Mesenchymal stem cell (in vitro differentiated cells and primary cell): ENCODE data around the gene CPSF4.
A peak's percentile ranks its signal among the peaks of the same experiment; 100 is the strongest.
"Not testable (repeated sequence)": the region's sequence is repeated elsewhere in the genome, so short reads cannot be mapped to it uniquely, and the experiment has no call there.

Experiments used
- DNase-seq: peaks from one replicate; pipeline ENCODE4 v3.0.0-alpha.2; 2013
- H2AFZ ChIP-seq: one replicate; pipeline ENCODE4 v1.6.1; 2013; ENCODE audit warnings: low read depth, mild to moderate bottlenecking, control low read depth, inconsistent platforms, low read length, moderate library complexity
- H2AK5ac ChIP-seq: 2 replicates; pipeline ENCODE4 v1.6.1; 2013; ENCODE audit warnings: low read length, moderate library complexity, mild to moderate bottlenecking, inconsistent platforms; ENCODE audit not compliant: severe bottlenecking
- H2BK120ac ChIP-seq: one replicate; pipeline ENCODE4 v1.6.1; 2013; ENCODE audit warnings: low read depth, mild to moderate bottlenecking, inconsistent platforms, low read length, moderate library complexity
- H2BK12ac ChIP-seq, 2 experiments: one replicate each; pipeline ENCODE4 v1.6.1; 2013; ENCODE audit warnings: inconsistent platforms in 2 of 2, low read length in 2 of 2, mild to moderate bottlenecking in 2 of 2, moderate library complexity in 2 of 2, control low read depth in 1 of 2
- H2BK15ac ChIP-seq: one replicate; pipeline ENCODE4 v1.6.1; 2013; ENCODE audit warnings: mild to moderate bottlenecking, low read depth, inconsistent platforms; ENCODE audit not compliant: poor library complexity, severe bottlenecking
- H2BK5ac ChIP-seq: 2 replicates; pipeline ENCODE4 v1.6.1; 2013; ENCODE audit warnings: low read depth, mild to moderate bottlenecking, low read length, control low read depth, inconsistent platforms; ENCODE audit not compliant: poor library complexity, severe bottlenecking
- H3K14ac ChIP-seq, 2 experiments: one replicate each; pipeline ENCODE4 v1.6.1; 2013; ENCODE audit warnings: inconsistent platforms in 2 of 2, low read length in 2 of 2, control low read depth in 1 of 2, mild to moderate bottlenecking in 1 of 2, moderate library complexity in 1 of 2
- H3K18ac ChIP-seq, 2 experiments: one replicate each; pipeline ENCODE4 v1.6.1; 2013; ENCODE audit warnings: inconsistent platforms in 2 of 2, low read length in 2 of 2, control low read depth in 1 of 2, low read depth in 1 of 2, mild to moderate bottlenecking in 1 of 2
- H3K23ac ChIP-seq, 2 experiments: one replicate each; pipeline ENCODE4 v1.6.1; 2013; ENCODE audit warnings: inconsistent platforms in 2 of 2, low read length in 2 of 2, mild to moderate bottlenecking in 2 of 2, moderate library complexity in 2 of 2, control low read depth in 1 of 2
- H3K27ac ChIP-seq: 2 replicates; pipeline ENCODE4 v1.5.1; 2013; ENCODE audit warnings: mild to moderate bottlenecking, moderate library complexity, low read length, control low read depth, inconsistent platforms; ENCODE audit not compliant: poor library complexity, severe bottlenecking
- H3K27me3 ChIP-seq, 2 experiments: 2 replicates each; pipeline versions ENCODE4 v1.6.1 to v1.7.0; 2013; ENCODE audit warnings: low read length in 2 of 2, mild to moderate bottlenecking in 2 of 2, moderate library complexity in 2 of 2, control low read depth in 1 of 2, inconsistent platforms in 1 of 2; ENCODE audit not compliant: control insufficient read depth in 1 of 2, insufficient read depth in 1 of 2
- H3K36me3 ChIP-seq, 2 experiments: 2 replicates each; pipeline versions ENCODE4 v1.6.1 to v1.7.0; 2013; ENCODE audit warnings: low read length in 2 of 2, control low read depth in 1 of 2, inconsistent platforms in 1 of 2, low read depth in 1 of 2, mild to moderate bottlenecking in 1 of 2; ENCODE audit not compliant: insufficient read depth in 2 of 2, control insufficient read depth in 1 of 2
- H3K4ac ChIP-seq, 2 experiments: one replicate each; pipeline ENCODE4 v1.6.1; 2013; ENCODE audit warnings: inconsistent platforms in 2 of 2, low read length in 2 of 2, mild to moderate bottlenecking in 2 of 2, moderate library complexity in 2 of 2, control low read depth in 1 of 2, low read depth in 1 of 2
- H3K4me1 ChIP-seq: 2 replicates; pipeline ENCODE4 v1.6.1; 2013; ENCODE audit warnings: low read depth, low read length, control low read depth; ENCODE audit not compliant: control insufficient read depth, insufficient read depth
- H3K4me2 ChIP-seq: 2 replicates; pipeline ENCODE4 v1.6.1; 2013; ENCODE audit warnings: low read length, mild to moderate bottlenecking, inconsistent platforms; ENCODE audit not compliant: poor library complexity, severe bottlenecking
- H3K4me3 ChIP-seq, 2 experiments: 2 replicates each; pipeline versions ENCODE4 v1.5.1 to v1.7.0; 2013; ENCODE audit warnings: low read length in 2 of 2, mild to moderate bottlenecking in 2 of 2, control low read depth in 1 of 2, low read depth in 1 of 2; ENCODE audit not compliant: insufficient read depth in 1 of 2
- H3K79me1 ChIP-seq: replicated peaks from 2 replicates; pipeline ENCODE4 v1.6.1; 2013; ENCODE audit warnings: mild to moderate bottlenecking, control low read depth, low read length, inconsistent platforms; ENCODE audit not compliant: poor library complexity, severe bottlenecking
- H3K9ac ChIP-seq: 2 replicates; pipeline ENCODE4 v1.7.0; 2013; ENCODE audit warnings: mild to moderate bottlenecking, low read length, moderate library complexity
- H3K9me3 ChIP-seq: 2 replicates; pipeline ENCODE4 v1.7.0; 2013; ENCODE audit warnings: mild to moderate bottlenecking, low read length; ENCODE audit not compliant: control insufficient read depth
- H4K8ac ChIP-seq: one replicate; pipeline ENCODE4 v1.6.1; 2013; ENCODE audit warnings: inconsistent platforms, mild to moderate bottlenecking, low read length, moderate library complexity
- H4K91ac ChIP-seq: one replicate; pipeline ENCODE4 v1.6.1; 2013; ENCODE audit warnings: mild to moderate bottlenecking, low read length, inconsistent platforms
- WGBS: methylation state at CpG from one replicate; pipeline ENCODE4 v1.1.7; 2013; ENCODE audit warnings: mixed read lengths; 5-methylcytosine and 5-hydroxymethylcytosine counted together

CPSF4 gene

DNA sequence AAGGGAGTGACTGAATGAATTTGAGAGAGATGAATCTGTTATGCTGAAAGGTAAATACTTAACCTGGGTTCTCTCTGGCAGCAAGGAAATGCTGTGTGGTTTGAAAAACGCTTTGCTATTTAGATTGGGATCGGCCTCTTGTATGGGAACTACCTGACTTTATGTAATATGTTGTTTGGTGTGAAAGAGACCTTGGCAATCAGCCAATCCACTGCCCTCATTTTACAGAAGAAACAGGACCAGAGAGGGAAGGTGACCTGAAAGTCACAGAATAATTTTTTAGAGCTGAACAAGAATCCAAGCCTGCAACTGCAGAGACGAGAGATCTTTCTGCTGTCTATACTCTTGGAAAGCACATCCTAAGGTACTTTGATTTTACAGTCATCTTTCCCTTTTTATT is 28.9 kb upstream of the CPSF4 start:
- Histone ChIP-seq H3K79me1 (peaks cover 8% of the 10 kb centered on the region), H4K8ac (no peak overlapping the region), H2AK5ac (no peak overlapping the region), H2BK12ac (no peak overlapping the region), H3K27ac (no peak overlapping the region), H3K4ac (no peak overlapping the region), H3K4me3 (peak overlapping the region in 1 of 2 experiments; percentile 99), H2BK5ac (peak overlapping the region; percentile 53), H2BK120ac (no peak overlapping the region), H3K27me3 (no peaks in the 10 kb centered on the region), H3K14ac (no peak overlapping the region), H2AFZ (no peak overlapping the region), H3K36me3 (peaks cover 30 to 48% of the 10 kb centered on the region in 2 experiments), H3K18ac (no peak overlapping the region), H2BK15ac (no peak overlapping the region), H3K9me3 (no peaks in the 10 kb centered on the region), H3K4me1 (peaks cover 9% of the 10 kb centered on the region), H4K91ac (no peak overlapping the region), H3K23ac (no peak overlapping the region), H3K9ac (peak overlapping the region; percentile 100), H3K4me2 (peak overlapping the region; percentile 77)
- no peak for DNase-seq
- WGBS = 77% methylated on average over 2 of the region's 3 CpGs

DNA sequence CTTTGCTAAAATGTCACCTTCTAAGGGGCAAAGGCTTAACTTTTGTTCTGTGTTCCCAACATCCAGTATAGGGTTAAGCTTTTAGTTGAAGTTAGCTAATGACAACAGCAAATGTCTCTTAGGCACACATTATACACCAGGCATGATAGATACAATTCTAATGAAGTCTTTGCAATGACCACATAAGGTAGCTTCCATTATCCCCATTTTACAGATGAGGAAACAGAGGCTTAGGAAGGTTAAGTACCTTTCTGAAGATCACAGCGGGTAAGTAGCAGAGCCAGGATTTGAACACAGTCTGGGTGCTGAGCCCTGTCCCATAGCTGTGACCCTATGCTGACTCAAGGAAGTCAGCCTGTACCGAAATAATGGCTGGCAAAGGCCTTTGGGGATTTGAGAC is 28.1 kb upstream of the CPSF4 start:
- Histone ChIP-seq H4K91ac (no peak overlapping the region), H3K18ac (no peak overlapping the region), H2BK5ac (no peak overlapping the region), H3K23ac (no peak overlapping the region), H3K14ac (no peak overlapping the region), H3K4me3 (peak overlapping the region in 1 of 2 experiments; percentile 99), H3K27ac (no peak overlapping the region), H2AK5ac (no peak overlapping the region), H3K9ac (peak overlapping the region; percentile 100), H3K4me1 (peaks cover 4% of the 10 kb centered on the region), H4K8ac (no peak overlapping the region), H3K36me3 (peaks cover 31 to 50% of the 10 kb centered on the region in 2 experiments), H2BK120ac (no peak overlapping the region), H3K4me2 (no peak overlapping the region), H2AFZ (no peak overlapping the region), H2BK12ac (no peak overlapping the region), H3K27me3 (no peaks in the 10 kb centered on the region), H3K4ac (no peak overlapping the region), H3K9me3 (no peaks in the 10 kb centered on the region), H3K79me1 (peaks cover 9% of the 10 kb centered on the region), H2BK15ac (no peak overlapping the region)
- WGBS = 100% methylated on average over 2 of the region's 2 CpGs
- DNase-seq = no peak

DNA sequence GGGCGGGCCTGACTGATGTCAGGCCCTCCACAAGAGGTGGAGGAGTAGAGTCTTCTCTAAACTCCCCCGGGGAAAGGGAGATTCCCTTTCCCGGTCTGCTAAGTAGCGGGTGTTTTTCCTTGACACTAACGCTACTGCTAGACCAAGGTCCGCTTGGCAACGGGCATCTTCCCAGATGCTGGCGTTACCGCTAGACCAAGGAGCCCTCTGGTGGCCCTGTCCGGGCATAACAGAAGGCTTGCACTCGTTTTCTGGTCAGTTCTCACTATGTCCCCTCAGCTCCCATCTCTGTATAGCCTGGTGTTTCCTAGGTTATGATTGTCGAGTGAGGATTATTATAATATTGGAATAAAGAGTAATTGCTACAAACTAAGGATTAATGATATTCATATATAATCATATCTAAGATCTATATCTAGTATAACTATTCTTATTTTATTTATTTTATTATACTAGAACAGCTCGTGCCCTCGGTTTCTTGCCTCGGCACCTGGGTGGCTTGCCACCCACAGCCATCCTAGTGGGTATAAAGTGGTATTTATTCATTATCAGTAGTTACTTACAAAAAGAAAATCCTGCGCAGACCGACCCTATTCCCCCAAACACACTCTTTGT is 23.1 kb upstream of the CPSF4 start:
- not testable (repeated sequence) for H3K27me3 ChIP-seq, H2BK12ac ChIP-seq, H3K4ac ChIP-seq, H3K18ac ChIP-seq, H3K9me3 ChIP-seq, H2AK5ac ChIP-seq, H3K9ac ChIP-seq, H3K23ac ChIP-seq, H2AFZ ChIP-seq, H3K4me2 ChIP-seq, H2BK120ac ChIP-seq, H4K8ac ChIP-seq, H3K4me1 ChIP-seq, H4K91ac ChIP-seq, H2BK15ac ChIP-seq, H3K14ac ChIP-seq, H2BK5ac ChIP-seq, H3K4me3 ChIP-seq, H3K27ac ChIP-seq
- H3K36me3 ChIP-seq = peaks cover 80 to 94% of the 10 kb centered on the region in 2 experiments
- DNase-seq = peak; percentile 75
- 61% methylated on average over 12 of the region's 17 CpGs for WGBS
- H3K79me1 ChIP-seq = peaks cover 31% of the 10 kb centered on the region

DNA sequence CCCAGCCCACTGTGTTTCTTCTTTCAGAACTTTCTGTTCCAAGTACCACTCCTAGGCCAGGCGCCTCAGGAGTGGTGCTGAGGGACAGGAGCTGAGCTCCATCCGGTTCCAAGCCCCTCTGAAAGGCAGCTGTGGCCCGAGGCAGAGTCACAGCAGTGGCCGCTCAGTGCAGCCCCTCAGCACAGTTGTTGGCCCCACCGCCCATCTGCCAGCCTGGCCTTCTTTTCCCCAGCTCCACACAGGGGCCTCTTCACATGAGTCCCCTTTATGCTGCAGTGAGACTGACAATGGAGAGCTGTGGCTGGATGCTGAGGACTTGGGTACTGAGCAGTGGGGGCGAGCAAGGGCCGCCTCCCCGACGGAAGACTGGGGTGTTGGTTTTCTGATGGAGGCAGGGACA is 20.5 kb upstream of the CPSF4 start:
- H2AK5ac ChIP-seq = no peak overlapping the region
- no peaks in the 10 kb centered on the region for H3K9me3 ChIP-seq
- no peak overlapping the region for H4K8ac ChIP-seq
- H2BK15ac ChIP-seq = no peak overlapping the region
- 98% methylated on average over 7 of the region's 9 CpGs for WGBS
- H2AFZ ChIP-seq = no peak overlapping the region
- H3K9ac ChIP-seq = no peak overlapping the region
- no peak for DNase-seq
- no peak overlapping the region for H3K4ac ChIP-seq
- no peak overlapping the region for H3K4me2 ChIP-seq
- no peaks in the 10 kb centered on the region for H3K27me3 ChIP-seq
- no peak overlapping the region for H4K91ac ChIP-seq
- H3K4me1 ChIP-seq = no peaks in the 10 kb centered on the region
- H3K18ac ChIP-seq = no peak overlapping the region
- no peak overlapping the region for H2BK120ac ChIP-seq
- no peak overlapping the region for H2BK5ac ChIP-seq
- H3K23ac ChIP-seq = no peak overlapping the region
- H3K79me1 ChIP-seq = peaks cover 32% of the 10 kb centered on the region
- no peak overlapping the region for H3K4me3 ChIP-seq
- H3K27ac ChIP-seq = no peak overlapping the region
- H3K14ac ChIP-seq = no peak overlapping the region
- H2BK12ac ChIP-seq = no peak overlapping the region
- H3K36me3 ChIP-seq = peaks cover 78 to 92% of the 10 kb centered on the region in 2 experiments
